Kidney epithelial cell (primary cell): ENCODE results near the gene KRTAP13-1. TPM values are rescaled to one million over a fixed set of nuclear protein-coding genes. Genes with fewer than 3 reads are reported as not detected.

ENCODE experiments used
- DNase-seq: peaks from one replicate; pipeline ENCODE4 v3.0.0-alpha.2; 2010; ENCODE audit warnings: low read depth
- H3K27me3 ChIP-seq: 2 replicates; pipeline ENCODE4 v1.6.0; 2011; ENCODE audit warnings: low read length; ENCODE audit not compliant: control insufficient read depth, insufficient read depth
- H3K36me3 ChIP-seq: 2 replicates; pipeline ENCODE4 v1.5.1; 2011; ENCODE audit warnings: low read length; ENCODE audit not compliant: control insufficient read depth, insufficient read depth
- H3K4me3 ChIP-seq: 2 replicates; pipeline ENCODE4 v1.5.1; 2011; ENCODE audit warnings: low read depth, mild to moderate bottlenecking, control low read depth, low read length
- total RNA-seq: library from RNA; depleted of rRNA; stranded (reverse); fragments of >200 nt; gene quantifications from 2 replicates; pipeline ENCODE4 v1.2.3, GENCODE V29; 2015
- TF ChIP-seq, protein P1 (sequence below): IDR thresholded peaks from 2 replicates; pipeline ENCODE4 v1.5.1; 2011; ENCODE audit warnings: mild to moderate bottlenecking, moderate library complexity, low read length, control low read depth, inconsistent platforms; ENCODE audit not compliant: insufficient read depth, poor library complexity, severe bottlenecking

Gene KRTAP13-1, protein sequence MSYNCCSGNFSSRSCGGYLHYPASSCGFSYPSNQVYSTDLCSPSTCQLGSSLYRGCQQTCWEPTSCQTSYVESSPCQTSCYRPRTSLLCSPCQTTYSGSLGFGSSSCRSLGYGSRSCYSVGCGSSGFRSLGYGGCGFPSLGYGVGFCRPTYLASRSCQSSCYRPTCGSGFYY
- not detected in 2 replicates for total RNA-seq

DNA sequence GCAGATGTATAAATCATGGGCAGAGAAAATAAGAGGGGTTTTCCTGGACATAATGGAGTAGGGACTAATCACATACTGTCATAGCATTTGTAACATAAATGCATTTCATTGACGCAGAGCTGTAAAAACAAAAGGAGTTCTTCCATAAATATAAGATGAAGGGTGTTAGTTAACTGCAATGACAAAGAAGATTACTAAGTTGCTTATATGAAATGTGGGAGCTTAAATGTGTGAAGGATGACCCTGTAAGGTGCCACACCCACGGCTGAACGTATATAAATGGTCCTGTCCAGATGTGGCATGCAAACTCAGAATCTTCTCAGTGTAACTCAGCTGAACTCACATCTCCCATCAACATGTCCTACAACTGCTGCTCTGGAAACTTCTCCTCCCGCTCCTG lies at the start of gene KRTAP13-1:
TSS of gene KRTAP13-1 (plus strand) at position 301 of the 400 bp plus-strand sequence. CDS start at position 357, 56 bp downstream.
- Histone ChIP-seq H3K27me3 (no peaks in the 10 kb centered on the region), H3K36me3 (no peaks in the 10 kb centered on the region), H3K4me3 (no peak within 1 kb of the TSS)
- no peak for DNase-seq
- TF ChIP-seq, protein P1, sequence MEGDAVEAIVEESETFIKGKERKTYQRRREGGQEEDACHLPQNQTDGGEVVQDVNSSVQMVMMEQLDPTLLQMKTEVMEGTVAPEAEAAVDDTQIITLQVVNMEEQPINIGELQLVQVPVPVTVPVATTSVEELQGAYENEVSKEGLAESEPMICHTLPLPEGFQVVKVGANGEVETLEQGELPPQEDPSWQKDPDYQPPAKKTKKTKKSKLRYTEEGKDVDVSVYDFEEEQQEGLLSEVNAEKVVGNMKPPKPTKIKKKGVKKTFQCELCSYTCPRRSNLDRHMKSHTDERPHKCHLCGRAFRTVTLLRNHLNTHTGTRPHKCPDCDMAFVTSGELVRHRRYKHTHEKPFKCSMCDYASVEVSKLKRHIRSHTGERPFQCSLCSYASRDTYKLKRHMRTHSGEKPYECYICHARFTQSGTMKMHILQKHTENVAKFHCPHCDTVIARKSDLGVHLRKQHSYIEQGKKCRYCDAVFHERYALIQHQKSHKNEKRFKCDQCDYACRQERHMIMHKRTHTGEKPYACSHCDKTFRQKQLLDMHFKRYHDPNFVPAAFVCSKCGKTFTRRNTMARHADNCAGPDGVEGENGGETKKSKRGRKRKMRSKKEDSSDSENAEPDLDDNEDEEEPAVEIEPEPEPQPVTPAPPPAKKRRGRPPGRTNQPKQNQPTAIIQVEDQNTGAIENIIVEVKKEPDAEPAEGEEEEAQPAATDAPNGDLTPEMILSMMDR: no peak

DNA sequence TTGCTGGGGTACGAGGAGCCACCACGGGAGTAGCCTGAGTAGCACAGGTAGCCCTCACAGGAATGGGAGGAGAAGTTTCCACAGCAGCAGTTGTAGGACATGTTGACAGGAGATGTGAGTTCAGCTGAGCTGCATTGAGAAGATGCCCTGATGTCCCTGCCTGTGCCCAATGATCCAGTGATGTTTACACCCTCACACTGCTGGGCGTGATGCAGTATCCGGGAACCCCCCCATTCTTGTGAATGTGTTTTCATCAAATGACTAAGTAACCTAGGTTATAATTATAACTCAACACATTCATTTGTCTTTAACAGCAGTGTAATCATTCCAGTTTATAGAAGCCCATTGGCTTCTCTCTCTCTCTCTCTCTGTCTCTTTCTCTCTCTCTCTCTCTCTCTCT lies 47.3 kb upstream of the KRTAP13-1 start, which contains the start of gene KRTAP23-1:
TSS of gene KRTAP23-1 (minus strand) at position 101 of the 400 bp plus-strand sequence. CDS start at position 101, 0 bp downstream.
- no peak for DNase-seq
- Histone ChIP-seq H3K4me3 (no peak within 1 kb of the TSS), H3K27me3 (no peaks in the 10 kb centered on the region), H3K36me3 (no peaks in the 10 kb centered on the region)
- TF ChIP-seq, protein P1: no peak

DNA sequence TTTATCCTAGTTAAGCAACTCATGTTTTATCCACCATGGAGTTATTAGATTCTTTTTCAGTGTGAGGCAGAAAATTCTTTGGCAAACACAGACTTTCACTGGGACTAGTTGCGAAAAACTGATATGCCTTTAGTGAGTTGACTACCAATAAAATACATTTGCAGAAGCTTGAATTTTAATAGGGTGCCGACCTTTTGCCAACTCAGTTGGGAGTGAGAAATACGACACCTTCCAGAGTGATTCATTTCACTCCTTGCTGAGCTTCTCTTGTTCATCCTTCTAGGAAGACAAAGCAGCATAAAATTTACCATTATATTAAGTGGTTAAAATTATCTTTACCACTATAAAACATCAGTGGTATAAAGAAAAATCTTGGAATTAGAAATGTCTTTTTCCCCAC lies 46.3 kb upstream of the KRTAP13-1 start:
- Histone ChIP-seq H3K27me3 (no peaks in the 10 kb centered on the region), H3K36me3 (no peaks in the 10 kb centered on the region), H3K4me3 (no peak overlapping the region)
- DNase-seq: no peak
- TF ChIP-seq, protein P1: no peak

DNA sequence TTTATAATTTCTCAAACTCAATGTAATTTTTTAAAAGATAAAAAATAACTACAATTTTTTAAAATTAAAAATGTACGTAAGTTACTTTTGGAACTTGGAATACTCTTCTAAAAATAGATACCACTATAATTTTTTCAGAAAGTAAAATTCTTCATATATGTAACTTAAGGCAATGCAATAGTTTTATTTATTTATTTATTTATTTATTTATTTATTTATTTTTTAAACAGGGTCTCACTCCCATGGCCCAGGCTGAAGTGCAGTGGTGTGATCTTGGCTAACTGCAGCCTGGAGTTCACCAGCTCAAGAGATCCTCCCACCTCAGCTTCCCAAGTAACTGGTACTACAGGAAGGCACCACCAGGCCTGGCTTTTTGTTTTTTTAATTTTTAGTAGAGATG lies 44.3 kb upstream of the KRTAP13-1 start:
- Histone ChIP-seq H3K27me3 (no peaks in the 10 kb centered on the region), H3K4me3 (no peak overlapping the region), H3K36me3 (no peaks in the 10 kb centered on the region)
- no peak for DNase-seq
- TF ChIP-seq, protein P1: no peak

DNA sequence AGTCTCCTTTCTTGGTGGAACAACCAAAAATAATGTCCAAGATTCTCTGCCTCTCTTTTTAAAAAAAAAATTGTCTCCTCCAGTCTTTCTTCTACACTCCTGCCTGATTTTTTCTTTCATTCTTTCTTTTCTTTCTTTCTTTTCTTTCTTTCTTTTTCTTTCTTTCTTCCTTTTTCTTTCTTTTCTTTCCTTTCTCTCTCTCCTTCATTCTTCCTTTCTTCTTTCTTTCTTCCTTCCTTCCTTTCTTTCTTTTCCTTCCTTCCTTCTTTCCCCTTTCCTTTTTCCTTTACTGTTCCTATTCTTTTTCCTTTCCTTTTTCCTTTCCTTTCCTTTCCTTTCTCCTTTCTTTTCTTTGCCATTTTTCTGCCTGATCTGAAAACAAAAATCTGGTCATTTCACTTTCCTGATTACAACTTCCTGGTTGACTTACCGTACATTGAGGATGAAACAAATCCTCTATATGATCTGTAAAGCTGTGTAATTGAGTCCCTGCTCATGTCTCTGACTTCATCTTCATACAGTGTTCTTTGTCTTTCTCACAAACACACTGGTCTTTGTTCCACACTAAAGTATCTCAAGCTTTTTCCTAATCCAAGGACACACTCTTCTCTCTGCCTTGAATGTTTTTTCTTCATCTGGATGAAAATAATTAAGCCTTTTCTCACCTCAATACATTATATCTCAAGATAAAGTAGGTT lies 41.4 kb upstream of the KRTAP13-1 start:
- H3K27me3 ChIP-seq: no peaks in the 10 kb centered on the region
- H3K36me3 ChIP-seq: no peaks in the 10 kb centered on the region
- H3K4me3 ChIP-seq: no peak overlapping the region
- DNase-seq: no peak
- TF ChIP-seq, protein P1: no peak
